Measurements from ENCODE around the gene REPIN1. TPM values are rescaled to one million over a fixed set of nuclear protein-coding genes. Genes with fewer than 3 reads are reported as not detected.
A peak's percentile ranks its signal among the peaks of the same experiment; 100 is the strongest.

Gene REPIN1
- total and polyA plus RNA-seq, 4 donors: 17.1 to 118 (median 55.1) TPM

DNA sequence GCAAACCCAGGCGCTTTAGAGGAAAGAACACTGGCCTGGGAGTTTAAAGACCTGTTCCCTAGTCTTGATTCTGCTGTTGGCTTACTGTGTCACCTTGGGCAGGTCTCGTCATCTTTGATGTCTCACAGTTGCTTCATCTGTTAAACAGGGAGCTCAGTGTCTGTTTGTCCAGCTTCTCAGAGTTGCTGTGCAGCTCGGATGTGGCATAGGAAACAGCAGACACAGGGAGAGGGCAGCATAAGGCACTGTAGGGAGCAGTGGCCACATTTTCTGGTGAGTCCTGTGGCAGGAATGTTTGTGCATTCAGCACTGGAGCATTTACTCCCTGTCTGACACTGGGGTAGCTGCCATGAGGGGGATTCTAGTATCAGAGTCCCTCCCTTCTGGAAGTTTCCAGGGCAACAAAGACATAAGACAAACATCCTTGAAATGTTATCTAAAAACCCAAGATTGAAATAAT is 2.0 kb downstream of the REPIN1 start (continued):
- TF ChIP-seq, protein P1, sequence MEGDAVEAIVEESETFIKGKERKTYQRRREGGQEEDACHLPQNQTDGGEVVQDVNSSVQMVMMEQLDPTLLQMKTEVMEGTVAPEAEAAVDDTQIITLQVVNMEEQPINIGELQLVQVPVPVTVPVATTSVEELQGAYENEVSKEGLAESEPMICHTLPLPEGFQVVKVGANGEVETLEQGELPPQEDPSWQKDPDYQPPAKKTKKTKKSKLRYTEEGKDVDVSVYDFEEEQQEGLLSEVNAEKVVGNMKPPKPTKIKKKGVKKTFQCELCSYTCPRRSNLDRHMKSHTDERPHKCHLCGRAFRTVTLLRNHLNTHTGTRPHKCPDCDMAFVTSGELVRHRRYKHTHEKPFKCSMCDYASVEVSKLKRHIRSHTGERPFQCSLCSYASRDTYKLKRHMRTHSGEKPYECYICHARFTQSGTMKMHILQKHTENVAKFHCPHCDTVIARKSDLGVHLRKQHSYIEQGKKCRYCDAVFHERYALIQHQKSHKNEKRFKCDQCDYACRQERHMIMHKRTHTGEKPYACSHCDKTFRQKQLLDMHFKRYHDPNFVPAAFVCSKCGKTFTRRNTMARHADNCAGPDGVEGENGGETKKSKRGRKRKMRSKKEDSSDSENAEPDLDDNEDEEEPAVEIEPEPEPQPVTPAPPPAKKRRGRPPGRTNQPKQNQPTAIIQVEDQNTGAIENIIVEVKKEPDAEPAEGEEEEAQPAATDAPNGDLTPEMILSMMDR (IDR thresholded peaks at IDR 0.05; ENCODE audit: low read depth, low read length, missing input control): no peak
- TF ChIP-seq NR2F2 (IDR thresholded peaks at IDR 0.05) (no peak), SP1 (IDR thresholded peaks at IDR 0.05) (no peak)

DNA sequence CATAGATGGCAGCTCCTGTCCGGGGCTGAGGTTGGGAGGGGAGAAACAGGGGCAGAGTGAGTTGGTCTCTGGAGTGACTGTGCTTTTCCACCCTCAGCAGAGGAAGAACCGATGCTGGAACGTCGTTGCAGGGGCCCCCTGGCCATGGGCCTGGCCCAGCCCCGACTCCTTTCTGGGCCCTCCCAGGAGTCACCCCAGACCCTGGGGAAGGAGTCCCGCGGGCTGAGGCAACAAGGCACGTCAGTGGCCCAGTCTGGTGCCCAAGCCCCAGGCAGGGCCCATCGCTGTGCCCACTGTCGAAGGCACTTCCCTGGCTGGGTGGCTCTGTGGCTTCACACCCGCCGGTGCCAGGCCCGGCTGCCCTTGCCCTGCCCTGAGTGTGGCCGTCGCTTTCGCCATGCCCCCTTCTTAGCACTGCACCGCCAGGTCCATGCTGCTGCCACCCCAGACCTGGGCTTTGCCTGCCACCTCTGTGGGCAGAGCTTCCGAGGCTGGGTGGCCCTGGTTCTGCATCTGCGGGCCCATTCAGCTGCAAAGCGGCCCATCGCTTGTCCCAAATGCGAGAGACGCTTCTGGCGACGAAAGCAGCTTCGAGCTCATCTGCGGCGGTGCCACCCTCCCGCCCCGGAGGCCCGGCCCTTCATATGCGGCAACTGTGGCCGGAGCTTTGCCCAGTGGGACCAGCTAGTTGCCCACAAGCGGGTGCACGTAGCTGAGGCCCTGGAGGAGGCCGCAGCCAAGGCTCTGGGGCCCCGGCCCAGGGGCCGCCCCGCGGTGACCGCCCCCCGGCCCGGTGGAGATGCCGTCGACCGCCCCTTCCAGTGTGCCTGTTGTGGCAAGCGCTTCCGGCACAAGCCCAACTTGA is 2.7 kb downstream of the REPIN1 start:
- Histone ChIP-seq H3K4me3 (ENCODE audit: low read depth in 1 of 3, low read length in 3 of 3) (no peak overlapping the region), H3K4me1 (ENCODE audit: control insufficient read depth in 4 of 4, insufficient read depth in 4 of 4, low read length in 3 of 4) (peaks cover 10 to 59% (median 42%) of the 10 kb centered on the region in 4 donors), H3K36me3 (ENCODE audit: control insufficient read depth in 4 of 4, insufficient read depth in 3 of 4, low read depth in 1 of 4, low read length in 3 of 4) (peaks cover 6 to 21% (median 17%) of the 10 kb centered on the region in 4 donors), H3K9ac (ENCODE audit: low read depth in 1 of 2, low read length in 2 of 2) (no peak overlapping the region), H3K27me3 (ENCODE audit: control insufficient read depth in 4 of 4, insufficient read depth in 4 of 4, low read length in 3 of 4) (no peaks in the 10 kb centered on the region), H3K27ac (ENCODE audit: low read depth in 1 of 2, low read length in 2 of 2) (peak overlapping the region; percentile 98 to 99), H3K9me3 (ENCODE audit: control insufficient read depth in 4 of 4, low read length in 3 of 4) (no peaks in the 10 kb centered on the region)
- TF ChIP-seq YY1 (IDR thresholded peaks at IDR 0.05) (no peak), FOXA2 (IDR thresholded peaks at IDR 0.05) (no peak), GABPA (IDR thresholded peaks at IDR 0.05 in 1 of 2, conservative IDR thresholded peaks at IDR 0.05 in 1 of 2) (no peak), RAD21 (IDR thresholded peaks at IDR 0.05) (no peak), TAF1 (conservative IDR thresholded peaks at IDR 0.05) (no peak), RXRA (IDR thresholded peaks at IDR 0.05) (no peak)
- TF ChIP-seq, protein P2, sequence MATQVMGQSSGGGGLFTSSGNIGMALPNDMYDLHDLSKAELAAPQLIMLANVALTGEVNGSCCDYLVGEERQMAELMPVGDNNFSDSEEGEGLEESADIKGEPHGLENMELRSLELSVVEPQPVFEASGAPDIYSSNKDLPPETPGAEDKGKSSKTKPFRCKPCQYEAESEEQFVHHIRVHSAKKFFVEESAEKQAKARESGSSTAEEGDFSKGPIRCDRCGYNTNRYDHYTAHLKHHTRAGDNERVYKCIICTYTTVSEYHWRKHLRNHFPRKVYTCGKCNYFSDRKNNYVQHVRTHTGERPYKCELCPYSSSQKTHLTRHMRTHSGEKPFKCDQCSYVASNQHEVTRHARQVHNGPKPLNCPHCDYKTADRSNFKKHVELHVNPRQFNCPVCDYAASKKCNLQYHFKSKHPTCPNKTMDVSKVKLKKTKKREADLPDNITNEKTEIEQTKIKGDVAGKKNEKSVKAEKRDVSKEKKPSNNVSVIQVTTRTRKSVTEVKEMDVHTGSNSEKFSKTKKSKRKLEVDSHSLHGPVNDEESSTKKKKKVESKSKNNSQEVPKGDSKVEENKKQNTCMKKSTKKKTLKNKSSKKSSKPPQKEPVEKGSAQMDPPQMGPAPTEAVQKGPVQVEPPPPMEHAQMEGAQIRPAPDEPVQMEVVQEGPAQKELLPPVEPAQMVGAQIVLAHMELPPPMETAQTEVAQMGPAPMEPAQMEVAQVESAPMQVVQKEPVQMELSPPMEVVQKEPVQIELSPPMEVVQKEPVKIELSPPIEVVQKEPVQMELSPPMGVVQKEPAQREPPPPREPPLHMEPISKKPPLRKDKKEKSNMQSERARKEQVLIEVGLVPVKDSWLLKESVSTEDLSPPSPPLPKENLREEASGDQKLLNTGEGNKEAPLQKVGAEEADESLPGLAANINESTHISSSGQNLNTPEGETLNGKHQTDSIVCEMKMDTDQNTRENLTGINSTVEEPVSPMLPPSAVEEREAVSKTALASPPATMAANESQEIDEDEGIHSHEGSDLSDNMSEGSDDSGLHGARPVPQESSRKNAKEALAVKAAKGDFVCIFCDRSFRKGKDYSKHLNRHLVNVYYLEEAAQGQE (IDR thresholded peaks at IDR 0.05): no peak
- TF ChIP-seq, protein P3, sequence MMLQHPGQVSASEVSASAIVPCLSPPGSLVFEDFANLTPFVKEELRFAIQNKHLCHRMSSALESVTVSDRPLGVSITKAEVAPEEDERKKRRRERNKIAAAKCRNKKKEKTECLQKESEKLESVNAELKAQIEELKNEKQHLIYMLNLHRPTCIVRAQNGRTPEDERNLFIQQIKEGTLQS (IDR thresholded peaks at IDR 0.05): no peak
- TF ChIP-seq, protein P4, sequence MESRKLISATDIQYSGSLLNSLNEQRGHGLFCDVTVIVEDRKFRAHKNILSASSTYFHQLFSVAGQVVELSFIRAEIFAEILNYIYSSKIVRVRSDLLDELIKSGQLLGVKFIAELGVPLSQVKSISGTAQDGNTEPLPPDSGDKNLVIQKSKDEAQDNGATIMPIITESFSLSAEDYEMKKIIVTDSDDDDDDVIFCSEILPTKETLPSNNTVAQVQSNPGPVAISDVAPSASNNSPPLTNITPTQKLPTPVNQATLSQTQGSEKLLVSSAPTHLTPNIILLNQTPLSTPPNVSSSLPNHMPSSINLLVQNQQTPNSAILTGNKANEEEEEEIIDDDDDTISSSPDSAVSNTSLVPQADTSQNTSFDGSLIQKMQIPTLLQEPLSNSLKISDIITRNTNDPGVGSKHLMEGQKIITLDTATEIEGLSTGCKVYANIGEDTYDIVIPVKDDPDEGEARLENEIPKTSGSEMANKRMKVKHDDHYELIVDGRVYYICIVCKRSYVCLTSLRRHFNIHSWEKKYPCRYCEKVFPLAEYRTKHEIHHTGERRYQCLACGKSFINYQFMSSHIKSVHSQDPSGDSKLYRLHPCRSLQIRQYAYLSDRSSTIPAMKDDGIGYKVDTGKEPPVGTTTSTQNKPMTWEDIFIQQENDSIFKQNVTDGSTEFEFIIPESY (IDR thresholded peaks at IDR 0.05): no peak
- DNase-seq (ENCODE audit: low spot score): no peak
- WGBS: 85% methylated on average over 48 of the region's 48 CpGs
